Kidney (tissue), 11 donors: ENCODE data around the gene HOXC4. TPM values are rescaled to one million over a fixed set of nuclear protein-coding genes. Genes with fewer than 3 reads are reported as not detected.
"Not testable (repeated sequence)": the region's sequence is repeated elsewhere in the genome, so short reads cannot be mapped to it uniquely, and the experiment has no call there.

ENCODE experiments used
- DNase-seq, 5 donors: peaks; one replicate each; pipeline ENCODE4 v3.0.0-alpha.2; 2013 to 2020
- FAIRE-seq: peaks from 2 replicates; lab custom pipeline; 2012; peaks lifted over from hg19 to GRCh38; lab: Jason Lieb, UNC
- H3K27ac ChIP-seq, 2 donors: one replicate each; pipeline ENCODE4 v1.7.0; 2013; ENCODE audit warnings: low read depth in 2 of 2, low read length in 2 of 2, inconsistent platforms in 1 of 2
- H3K27me3 ChIP-seq: one replicate; pipeline ENCODE4 v1.7.1; 2013; ENCODE audit warnings: low read length, inconsistent platforms; ENCODE audit not compliant: control insufficient read depth, insufficient read depth
- H3K36me3 ChIP-seq, 3 donors: one replicate each; pipeline versions ENCODE4 v1.7.0 to v1.7.1; 2013; ENCODE audit warnings: low read length in 3 of 3, control low read depth in 1 of 3, inconsistent platforms in 1 of 3; ENCODE audit not compliant: insufficient read depth in 3 of 3, control insufficient read depth in 2 of 3
- H3K4me1 ChIP-seq, 3 donors: one replicate each; pipeline versions ENCODE4 v1.7.0 to v1.7.1; 2013; ENCODE audit warnings: low read length in 3 of 3, inconsistent platforms in 1 of 3, low read depth in 1 of 3; ENCODE audit not compliant: control insufficient read depth in 2 of 3, insufficient read depth in 2 of 3
- H3K4me3 ChIP-seq, 3 donors: one replicate each; pipeline versions ENCODE4 v1.7.0 to v1.8.1; 2013; ENCODE audit warnings: low read length in 3 of 3, control low read depth in 1 of 3, inconsistent platforms in 1 of 3
- H3K9ac ChIP-seq, 3 donors: one replicate each; pipeline versions ENCODE4 v1.7.0 to v1.7.1; 2013; ENCODE audit warnings: low read length in 3 of 3, control low read depth in 1 of 3, inconsistent platforms in 1 of 3
- H3K9me3 ChIP-seq, 3 donors: one replicate each; pipeline versions ENCODE4 v1.7.0 to v1.7.1; 2013; ENCODE audit warnings: low read length in 3 of 3, control low read depth in 1 of 3, inconsistent platforms in 1 of 3; ENCODE audit not compliant: control insufficient read depth in 2 of 3, insufficient read depth in 1 of 3
- intact Hi-C: fragments of 100-400 bp; cut with DNase I; formaldehyde crosslinking; loops from one replicate; pipeline ENCODE4 v1.11.1; 2022
- microRNA-seq: library from miRNA; unstranded; fragments of <30 nt; microRNA quantifications from one replicate; pipeline ENCODE4 v1.2.0, GENCODE V29; 2020
- polyA plus RNA-seq: library from polyadenylated mRNA; stranded (reverse); fragments of 350-450 nt; fragmentation: Illumina TruSeq; extraction: RNeasy Lipid Tissue Mini Kit (QIAGEN cat#74804); gene quantifications from one replicate; pipeline ENCODE4 v1.2.3, GENCODE V29; 2014; ENCODE audit warnings: low read depth, low replicate concordance; ENCODE audit not compliant: insufficient read depth
- total RNA-seq: library from RNA; stranded (reverse); fragmentation: NEBNext Ultra II Directional; extraction: Animal tissue kit (Norgen Biotek cat#: 25700); gene quantifications from one replicate; pipeline ENCODE4 v1.2.1, GENCODE V29; 2021
- donor health status: control.
- donor health status: control.
- donor health status: DM: yes; HTN: yes; CAD: no.
- donor health status: Normal renal cell carcinoma (clear cell type).

HOXC4 gene
- total and polyA plus RNA-seq, 2 donors from 2014 or later, result 13.9 to 24.5 TPM

- H3K36me3 ChIP-seq, H3K4me3 ChIP-seq, H3K27ac ChIP-seq, H3K27me3 ChIP-seq, H3K9me3 ChIP-seq, DNase-seq, H3K9ac ChIP-seq, H3K4me1 ChIP-seq, FAIRE-seq, intact Hi-C loops: not testable (repeated sequence)
Measured at GRCh38 chr12:54098644-54099043, 45.0 kb downstream of the HOXC4 start.

GRCh38 chr12:54100588-54100987 lies 47.0 kb downstream of the HOXC4 start:
- H3K4me3 ChIP-seq, intact Hi-C loops, FAIRE-seq: not testable (repeated sequence)

GRCh38 chr12:54102223-54102622 lies 48.6 kb downstream of the HOXC4 start:
- DNase-seq, H3K4me3 ChIP-seq, H3K4me1 ChIP-seq, H3K9me3 ChIP-seq, H3K27me3 ChIP-seq, intact Hi-C loops, H3K27ac ChIP-seq, FAIRE-seq, H3K9ac ChIP-seq, H3K36me3 ChIP-seq: not testable (repeated sequence)

More at GRCh38 chr12:54100588-54100987, 47.0 kb downstream of the HOXC4 start:
- not testable (repeated sequence) for H3K27ac ChIP-seq, H3K4me1 ChIP-seq, H3K36me3 ChIP-seq, H3K27me3 ChIP-seq, H3K9me3 ChIP-seq, DNase-seq, H3K9ac ChIP-seq

GRCh38 chr12:54103827-54104226 lies 50.2 kb downstream of the HOXC4 start:
- not testable (repeated sequence) for FAIRE-seq

More at GRCh38 chr12:54103827-54104226, 50.2 kb downstream of the HOXC4 start:
- DNase-seq, H3K4me3 ChIP-seq, H3K27me3 ChIP-seq, H3K4me1 ChIP-seq, intact Hi-C loops, H3K9ac ChIP-seq, H3K36me3 ChIP-seq, H3K9me3 ChIP-seq, H3K27ac ChIP-seq: not testable (repeated sequence)

Small RNA genes lying within 50 kb of the gene (microRNA-seq; reads per million reads assigned to microRNA genes)
- 327 reads per million, percentile 69 among the genes with 10 or more reads in this experiment for gene MIR615

Other genes starting within 250 kb of the HOXC4 start
- not detected for gene HOXC13, start 115.0 kb upstream of the HOXC4 start, total RNA-seq
- not detected for gene HOXC13, start 115.0 kb upstream of the HOXC4 start, polyA plus RNA-seq
- gene HOXC12, start 98.9 kb upstream of the HOXC4 start, total RNA-seq, result not detected
- gene HOXC12, start 98.9 kb upstream of the HOXC4 start, polyA plus RNA-seq, result not detected
- 1.4 TPM for gene HOXC11, start 80.7 kb upstream of the HOXC4 start, total RNA-seq
- gene HOXC11, start 80.7 kb upstream of the HOXC4 start, polyA plus RNA-seq, result 0.75 TPM
- gene HOTAIR, start 78.9 kb upstream of the HOXC4 start, total RNA-seq, result 0.76 TPM
- 0.52 TPM for gene HOTAIR, start 78.9 kb upstream of the HOXC4 start, polyA plus RNA-seq
- gene HOXC10, start 68.7 kb upstream of the HOXC4 start, total RNA-seq, result 50.7 TPM
- gene HOXC10, start 68.7 kb upstream of the HOXC4 start, polyA plus RNA-seq, result 49.7 TPM
- 16.5 TPM for gene HOXC9, start 53.7 kb upstream of the HOXC4 start, total RNA-seq
- 11.7 TPM for gene HOXC9, start 53.7 kb upstream of the HOXC4 start, polyA plus RNA-seq
- gene HOXC8, start 44.9 kb upstream of the HOXC4 start, total RNA-seq, result 9.0 TPM
- gene HOXC8, start 44.9 kb upstream of the HOXC4 start, polyA plus RNA-seq, result 2.1 TPM
- gene HOXC6, start 25.4 kb upstream of the HOXC4 start, total RNA-seq, result 22.0 TPM
- gene HOXC6, start 25.4 kb upstream of the HOXC4 start, polyA plus RNA-seq, result 11.4 TPM
- gene HOXC5, start 20.8 kb upstream of the HOXC4 start, total RNA-seq, result 4.8 TPM
- gene HOXC5, start 20.8 kb upstream of the HOXC4 start, polyA plus RNA-seq, result 0.24 TPM
- gene SMUG1, start 135.2 kb downstream of the HOXC4 start, total RNA-seq, result 27.6 TPM
- gene SMUG1, start 135.2 kb downstream of the HOXC4 start, polyA plus RNA-seq, result 68.3 TPM
- gene CBX5, start 226.3 kb downstream of the HOXC4 start, total RNA-seq, result 112 TPM
- 15.0 TPM for gene CBX5, start 226.3 kb downstream of the HOXC4 start, polyA plus RNA-seq
- gene HNRNPA1, start 226.9 kb downstream of the HOXC4 start, total RNA-seq, result 964 TPM
- 648 TPM for gene HNRNPA1, start 226.9 kb downstream of the HOXC4 start, polyA plus RNA-seq
- 1.6 TPM for gene NFE2, start 247.2 kb downstream of the HOXC4 start, total RNA-seq
- not detected for gene NFE2, start 247.2 kb downstream of the HOXC4 start, polyA plus RNA-seq